Raji (cell line): ENCODE data around the gene NEK10.

ENCODE experiments used
- POLR2A ChIP-seq: IDR thresholded peaks from 2 replicates; pipeline ENCODE4 v1.6.1; 2011; ENCODE audit warnings: low read depth, low read length, control low read depth; ENCODE audit not compliant: insufficient read depth

NEK10 gene

DNA sequence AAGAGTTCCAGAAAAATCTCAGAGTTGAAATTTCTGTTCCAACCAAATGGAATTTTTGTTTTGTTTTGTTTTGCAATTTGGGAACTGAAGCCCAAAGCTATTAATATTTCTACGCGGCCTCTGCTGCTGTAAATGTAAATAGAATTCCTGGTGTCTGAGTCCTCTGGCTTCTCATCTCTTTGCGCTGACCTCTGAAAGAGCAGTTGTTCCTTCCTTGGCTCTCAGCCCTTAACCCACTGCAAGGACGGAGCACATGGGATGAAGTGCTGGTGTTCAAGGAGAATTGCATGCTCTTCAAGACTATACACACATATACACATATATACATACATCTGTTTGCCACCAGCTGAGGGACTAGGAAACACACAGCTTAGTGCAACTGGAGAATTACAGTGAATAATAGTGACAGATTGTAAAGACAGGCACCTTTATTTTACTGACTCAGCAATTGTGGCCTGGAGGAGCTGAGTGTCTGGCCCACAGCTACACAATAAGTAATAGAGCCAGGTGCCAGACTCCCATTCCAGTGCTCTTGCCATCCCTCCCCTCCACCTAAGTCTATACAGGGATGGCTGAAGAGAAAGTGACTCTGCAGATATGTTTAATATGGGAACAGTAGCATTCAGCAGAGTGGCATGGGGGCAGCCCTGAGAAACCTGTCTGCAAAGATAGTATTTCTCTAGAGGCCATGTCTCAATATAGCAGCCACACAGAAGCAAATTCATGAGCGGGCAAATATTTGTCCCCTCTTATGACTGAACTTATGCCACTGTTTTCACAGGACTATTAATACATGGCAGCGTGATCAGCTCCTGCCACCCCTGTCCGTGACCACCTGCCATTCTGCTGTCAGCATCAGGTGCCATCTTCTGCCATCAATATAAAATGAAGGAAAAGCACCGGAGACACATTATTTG lies 42.3 kb downstream of the NEK10 start:
- no peak for TF ChIP-seq POLR2A

DNA sequence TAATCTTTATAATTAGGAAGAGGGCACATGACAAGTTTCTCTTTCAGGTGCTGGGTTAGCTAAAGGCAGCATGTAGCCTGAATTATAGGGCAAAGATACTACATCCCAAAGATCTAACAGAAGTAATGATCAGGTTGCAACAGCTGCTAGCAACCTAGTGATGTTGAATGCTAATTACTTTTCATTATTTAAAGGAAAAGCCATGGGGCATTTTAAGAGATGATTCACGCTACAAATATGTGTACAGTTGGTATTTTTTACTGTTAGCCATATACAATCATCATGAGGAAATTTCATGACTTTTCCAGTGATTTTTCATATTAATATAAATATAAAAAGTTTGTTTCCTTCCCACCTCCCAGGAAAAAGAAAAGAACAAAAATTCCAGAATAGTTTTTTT lies 43.0 kb downstream of the NEK10 start:
- no peak for TF ChIP-seq POLR2A

DNA sequence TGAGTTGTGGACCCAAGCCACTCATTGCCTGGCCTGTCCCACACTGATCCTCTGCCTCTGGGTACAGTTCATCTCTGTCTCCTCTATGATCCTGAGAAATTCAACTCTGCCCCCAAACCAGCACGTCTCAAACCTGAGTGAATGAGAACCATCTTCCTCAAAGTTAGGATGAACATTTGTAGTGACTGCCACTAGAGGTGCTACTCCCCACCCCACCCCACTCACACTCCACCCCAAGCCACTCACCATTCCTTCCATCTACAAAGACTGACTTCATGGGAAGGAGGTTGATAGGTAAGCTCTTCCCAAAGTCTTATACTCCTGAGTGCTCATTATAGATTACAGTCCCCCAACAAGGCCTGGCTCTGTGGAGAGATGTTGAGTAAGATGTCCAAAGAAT lies 43.8 kb downstream of the NEK10 start:
- no peak for TF ChIP-seq POLR2A

DNA sequence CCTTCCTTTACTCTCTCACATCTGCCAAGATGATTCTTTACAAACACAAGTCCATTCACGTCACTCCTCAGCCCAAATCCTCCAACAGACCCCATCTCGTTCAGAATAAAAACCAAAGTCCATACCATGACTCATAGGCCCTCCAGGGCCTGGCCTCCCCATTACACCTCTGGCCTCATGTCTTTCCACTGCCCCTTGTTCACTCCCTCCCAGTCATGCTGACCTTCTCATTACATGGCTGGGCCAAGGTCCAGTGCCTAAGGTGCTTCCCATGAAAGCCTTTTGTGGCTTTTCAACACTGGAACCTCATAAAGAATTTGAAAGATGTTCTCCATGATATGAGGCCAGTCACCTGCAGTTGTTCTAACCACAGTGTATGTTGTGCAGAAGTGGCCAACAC lies 44.5 kb downstream of the NEK10 start:
- TF ChIP-seq POLR2A: no peak

DNA sequence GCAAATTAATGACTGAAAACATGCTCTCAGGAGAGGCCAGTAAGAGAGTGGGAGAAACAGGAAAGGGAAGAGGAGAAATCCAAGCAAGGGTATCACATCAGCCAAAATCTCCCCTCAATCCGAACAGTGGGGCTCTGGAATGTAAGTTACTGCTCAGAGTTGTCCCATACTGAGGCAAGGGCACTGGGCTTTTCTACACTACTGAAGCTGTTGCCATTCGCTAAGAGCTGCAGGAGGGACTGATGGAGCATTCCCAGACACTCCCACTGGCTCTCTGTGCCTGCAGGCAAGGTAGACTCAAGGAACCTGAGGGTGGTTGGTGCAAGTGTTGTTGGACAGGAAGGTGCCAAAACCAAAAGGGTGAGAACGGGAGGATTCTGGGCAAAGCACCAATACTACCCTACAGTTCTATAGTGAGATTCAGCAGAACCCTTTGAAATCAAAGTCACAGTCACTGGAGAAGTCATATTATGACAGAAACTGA lies 46.1 kb downstream of the NEK10 start:
- TF ChIP-seq POLR2A: no peak

DNA sequence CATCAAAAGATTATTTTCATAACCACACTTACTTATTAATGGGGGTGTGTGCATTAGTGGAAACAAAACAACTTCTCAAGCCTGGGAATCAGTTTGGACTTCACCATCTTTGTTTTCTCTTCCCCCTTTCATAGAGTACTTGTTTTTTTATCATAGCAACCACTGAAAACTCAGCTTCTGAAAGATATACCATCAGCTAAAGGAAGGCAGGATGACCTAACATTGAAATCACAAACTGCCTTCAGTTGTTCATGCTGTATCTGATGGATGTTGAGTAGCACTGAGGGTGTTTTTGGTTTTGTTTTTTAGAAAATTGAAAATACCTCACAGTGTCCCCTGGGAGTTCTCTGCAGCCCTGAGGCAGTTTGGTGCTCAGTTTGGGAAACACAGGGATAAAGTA lies 46.5 kb downstream of the NEK10 start:
- no peak for TF ChIP-seq POLR2A

DNA sequence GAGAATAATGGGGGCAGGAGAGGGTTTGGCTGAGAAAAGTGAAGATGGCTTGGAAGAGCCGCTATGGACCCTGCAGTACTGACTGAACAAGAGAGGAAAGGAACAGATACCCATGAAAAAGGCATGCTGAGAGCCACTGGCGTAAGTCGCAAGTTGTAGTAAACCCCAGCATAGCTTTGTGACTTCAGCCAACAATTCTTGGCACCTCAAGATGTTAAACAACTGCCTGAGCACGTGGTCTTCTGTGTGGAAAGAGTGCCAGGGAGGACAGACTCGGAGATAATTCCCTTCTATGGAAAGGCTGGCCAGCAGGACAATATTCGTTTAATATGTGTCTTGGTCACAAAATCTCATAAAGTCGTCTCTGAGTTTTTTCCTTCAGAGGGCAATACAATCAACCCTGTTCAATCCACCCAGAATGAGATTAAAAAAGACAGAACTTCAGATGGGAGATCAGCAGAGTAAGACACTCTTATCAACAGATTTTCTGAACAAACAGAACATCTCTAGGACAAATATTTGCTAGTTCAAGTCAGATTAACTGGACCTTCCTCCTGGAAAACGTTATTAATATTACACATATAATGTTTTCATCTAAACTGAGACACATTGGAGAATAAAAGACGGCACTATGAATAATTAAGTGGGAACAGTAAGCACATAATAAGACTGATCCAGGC lies 49.2 kb downstream of the NEK10 start:
- TF ChIP-seq POLR2A: no peak

DNA sequence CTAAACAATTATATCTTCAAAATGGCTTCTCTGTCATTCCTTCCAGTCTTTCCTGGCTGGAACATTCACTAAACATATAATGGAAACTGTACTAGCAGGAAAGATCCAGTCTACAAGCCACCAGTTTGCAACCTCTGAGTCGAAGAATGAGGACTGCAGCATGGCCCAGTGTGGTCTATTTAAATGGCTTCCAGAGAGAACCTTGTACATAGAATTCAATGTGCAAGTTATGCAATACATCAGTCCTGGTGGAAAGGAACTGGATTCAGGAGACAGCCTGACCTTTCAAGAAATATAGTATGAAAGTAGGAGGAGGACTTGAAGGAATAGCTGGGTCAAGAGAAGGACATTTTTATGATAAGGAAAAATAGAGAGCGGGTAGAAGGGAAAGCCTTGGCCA lies 49.9 kb downstream of the NEK10 start:
- TF ChIP-seq POLR2A: no peak

DNA sequence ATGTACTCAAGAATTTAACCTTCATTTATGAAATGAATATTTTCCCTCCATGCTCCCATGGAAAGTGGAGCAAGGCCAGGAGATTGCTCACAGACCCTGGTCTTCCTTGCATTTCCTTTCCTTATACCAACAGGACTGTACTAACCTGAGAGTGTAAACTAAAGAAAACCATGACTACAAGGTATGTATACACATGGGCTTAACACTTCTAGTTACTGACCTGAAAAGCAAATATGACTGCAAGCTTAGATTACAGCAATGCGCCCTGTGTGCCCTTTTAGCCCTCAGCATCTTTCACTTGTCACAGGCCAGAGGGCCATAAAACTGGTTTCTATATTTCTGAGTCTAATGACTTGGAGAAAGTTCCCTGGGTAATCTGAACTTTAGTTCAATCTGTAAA lies 52.1 kb downstream of the NEK10 start:
- TF ChIP-seq POLR2A: no peak

DNA sequence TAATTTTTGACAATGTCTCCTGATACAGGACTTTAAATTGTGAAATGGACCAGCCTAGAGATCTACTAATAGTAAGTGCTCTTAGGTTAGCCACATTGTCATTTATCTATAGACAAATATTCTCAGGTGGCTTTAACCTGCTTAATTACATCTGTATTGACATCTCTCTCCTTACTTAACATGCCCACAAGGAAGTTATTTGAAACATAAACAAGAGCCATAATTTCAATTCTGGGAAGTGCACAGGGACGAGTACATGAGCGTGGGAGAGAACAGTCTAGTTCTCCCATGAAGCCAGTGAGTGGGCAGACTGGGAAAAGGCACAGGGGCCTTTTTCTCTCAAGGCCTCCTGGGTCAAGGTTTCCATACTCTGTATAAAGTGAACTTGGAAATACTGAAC lies 54.2 kb downstream of the NEK10 start:
- no peak for TF ChIP-seq POLR2A

DNA sequence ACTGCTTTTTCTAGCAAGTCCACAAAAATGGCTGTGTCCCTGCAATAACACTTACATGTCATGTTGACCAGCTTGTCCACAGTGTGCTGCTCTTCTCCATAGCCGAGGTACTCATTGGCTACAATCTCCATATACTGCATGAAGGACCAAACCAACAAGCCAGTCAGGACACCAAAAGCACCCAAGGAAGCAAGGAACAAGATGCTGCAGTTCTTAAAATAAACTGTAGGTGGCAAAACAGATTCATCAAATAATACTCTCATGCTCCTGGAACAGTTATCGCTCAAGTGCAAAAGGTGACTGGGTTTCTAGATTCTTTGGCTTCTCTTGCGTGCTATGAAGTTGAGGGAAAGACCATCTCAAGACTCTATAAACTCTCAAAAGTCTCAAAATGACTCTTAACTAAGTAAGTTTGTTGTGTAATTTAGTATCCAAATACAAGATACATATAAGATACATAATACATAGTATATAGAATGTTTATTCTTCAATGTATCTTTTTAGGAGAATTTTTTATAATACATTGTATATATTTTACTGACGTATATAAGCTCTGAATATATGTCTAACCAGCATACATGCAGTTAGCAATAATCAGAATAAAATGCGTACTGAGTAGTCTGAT lies 57.0 kb downstream of the NEK10 start:
- TF ChIP-seq POLR2A: no peak

DNA sequence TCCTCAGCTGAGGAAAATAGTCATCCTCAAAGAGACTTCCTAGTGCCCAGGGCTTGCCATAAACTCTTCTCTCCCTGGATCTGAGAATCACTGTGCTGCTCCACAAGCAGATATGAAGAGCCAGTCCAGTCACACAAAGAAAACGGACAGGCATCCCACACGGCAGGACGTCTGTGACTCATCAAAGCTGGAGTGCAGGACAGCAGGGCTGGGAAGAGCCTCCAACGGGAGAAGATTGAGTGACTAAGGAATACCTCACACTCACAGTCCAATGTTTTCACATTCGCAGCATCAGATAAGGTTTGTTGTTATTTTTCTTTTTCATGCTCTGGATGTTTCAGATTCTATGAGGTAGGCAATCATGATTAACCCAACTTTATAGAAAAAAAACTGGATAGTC lies 57.8 kb downstream of the NEK10 start:
- no peak for TF ChIP-seq POLR2A

DNA sequence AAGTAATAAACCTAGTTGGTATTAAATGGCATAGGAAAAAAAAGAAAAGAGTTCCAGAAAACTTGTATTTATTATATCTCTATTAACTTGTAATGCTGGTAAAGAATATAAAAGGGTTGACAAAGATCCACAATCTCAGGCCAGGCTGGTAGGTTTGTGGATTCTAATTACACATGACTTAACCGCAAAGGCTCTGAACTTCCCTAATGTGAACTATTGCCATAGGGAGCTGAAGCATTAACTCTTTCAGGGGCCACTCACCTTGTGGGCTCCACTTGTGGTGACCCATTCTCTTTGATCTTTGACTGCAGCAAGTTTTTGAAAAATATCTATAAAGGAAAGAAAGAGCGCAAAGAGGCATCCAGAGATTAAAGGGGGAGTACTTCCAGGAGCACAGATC lies 58.5 kb downstream of the NEK10 start:
- no peak for TF ChIP-seq POLR2A

DNA sequence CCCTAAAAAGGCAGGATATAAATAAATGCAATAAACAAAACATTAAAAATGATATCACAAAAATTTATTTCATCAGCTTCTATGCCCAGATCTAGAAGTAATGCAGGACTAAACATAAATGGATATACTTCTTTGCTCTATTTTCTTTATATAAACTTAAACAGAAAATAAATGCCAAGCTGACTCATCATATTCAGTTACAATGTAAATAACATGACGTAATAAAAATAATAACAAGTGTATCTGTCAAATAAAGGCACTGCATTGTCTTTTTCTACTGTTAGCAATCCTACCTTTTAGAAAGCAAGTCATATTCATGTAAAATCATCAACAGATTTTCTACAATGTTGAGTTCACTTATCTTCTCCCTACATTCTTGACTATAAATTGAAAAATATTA lies 61.6 kb downstream of the NEK10 start:
- no peak for TF ChIP-seq POLR2A

DNA sequence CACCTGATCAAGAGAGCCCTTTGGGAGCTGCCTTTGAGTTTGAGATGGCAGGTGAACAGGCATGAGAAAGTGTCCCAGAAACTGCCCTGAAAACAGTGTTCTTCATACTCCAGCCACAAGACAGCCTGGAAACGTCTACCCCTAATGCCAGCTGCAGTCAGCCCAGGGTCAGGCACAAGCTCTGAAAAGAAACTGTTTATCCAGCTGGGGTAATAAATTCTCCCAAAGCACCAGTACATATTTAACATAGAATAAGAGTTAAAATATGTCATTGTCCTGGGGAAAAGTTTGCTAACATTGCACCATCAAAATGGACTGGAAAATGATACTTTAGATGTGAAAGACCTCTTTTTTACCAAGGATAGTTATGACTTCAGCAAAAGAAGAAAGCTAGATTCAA lies 66.3 kb downstream of the NEK10 start:
- no peak for TF ChIP-seq POLR2A

DNA sequence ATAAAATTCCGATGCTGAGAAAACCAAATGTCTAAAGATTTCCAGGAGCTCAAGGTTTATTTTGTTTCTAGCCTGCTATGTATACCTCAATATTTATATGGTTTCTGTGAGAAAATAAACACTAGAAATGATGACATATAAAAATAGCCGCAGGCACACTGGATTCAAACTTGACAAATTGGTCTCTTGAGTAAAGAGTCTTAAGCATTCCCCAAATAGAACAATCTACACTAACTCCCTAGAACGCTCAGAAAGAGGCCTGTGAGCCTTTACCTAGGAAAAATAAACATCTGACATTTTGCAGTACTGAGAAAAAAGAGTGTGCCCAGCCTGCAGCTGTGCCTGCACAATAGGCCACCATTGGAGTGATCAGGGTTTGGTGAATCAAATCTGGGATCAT lies 75.2 kb downstream of the NEK10 start:
- no peak for TF ChIP-seq POLR2A

DNA sequence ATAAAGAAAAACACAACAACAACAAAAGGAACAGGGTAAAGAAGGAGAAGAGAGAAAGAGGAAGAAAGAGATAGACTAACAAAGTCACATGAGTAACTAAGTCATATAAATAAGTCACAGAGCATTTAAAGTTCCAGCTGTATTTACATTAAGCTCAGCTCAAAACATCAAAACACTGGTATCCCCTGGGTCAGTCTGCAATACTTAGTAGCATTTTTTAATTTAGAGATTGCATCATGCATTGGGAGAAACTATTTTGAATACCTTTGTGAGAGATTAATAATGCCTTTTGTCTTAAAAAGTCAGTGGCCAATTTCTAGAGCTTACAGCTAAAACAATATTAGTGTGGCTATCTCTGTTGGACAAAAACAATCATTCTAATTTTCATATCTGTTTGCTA lies 78.4 kb downstream of the NEK10 start:
- TF ChIP-seq POLR2A: no peak
